NT2/D1 (cell line): ENCODE data around the gene CHMP6.

Experiments
- SUZ12 ChIP-seq: IDR thresholded peaks from 2 replicates; pipeline ENCODE4 v1.6.1; 2011; ENCODE audit not compliant: insufficient read length, insufficient read depth; ENCODE audit errors: extremely low read depth
- YY1 ChIP-seq: IDR thresholded peaks from 2 replicates; pipeline ENCODE4 v1.6.1; 2011; ENCODE audit not compliant: insufficient read length, insufficient read depth
- ZNF274 ChIP-seq: IDR thresholded peaks from 2 replicates; pipeline ENCODE4 v1.6.1; 2011; ENCODE audit warnings: mild to moderate bottlenecking, low read depth, low read length

GRCh38 chr17:81048827-81049371 lies 57.3 kb downstream of the CHMP6 start:
- TF ChIP-seq YY1 (no peak), ZNF274 (no peak), SUZ12 (no peak)
